HepG2 (cell line): ENCODE data around the gene SP140L. TPM values are rescaled to one million over a fixed set of nuclear protein-coding genes. Genes with fewer than 3 reads are reported as not detected.
A peak's percentile ranks its signal among the peaks of the same experiment; 100 is the strongest.

Source experiments
- ATAC-seq: fragments of 200-7000 bp; cut with Tn5 transposase; 3 replicates; pipeline ENCODE4 v1.9.1; 2020; ENCODE audit warnings: mild to moderate bottlenecking, moderate library complexity
- BruUV-seq: library from RNA; stranded (reverse); fragments of 400-500 nt; replicated peaks from 2 replicates; lab custom pipeline; 2021; lab: Mats Ljungman, UMichigan
- CTCF ChIA-PET: fragments of 300-600 bp; formaldehyde crosslinking; extraction: SDS; loops from one replicate; lab custom pipeline; 2021; ENCODE audit warnings: low total read pairs, inconsistent platforms, low intra/inter-chr PET ratio; lab: Yijun Ruan, JAX
- POLR2A ChIA-PET: fragments of 350-600 bp; sonication (Branson Sonifier 250); formaldehyde crosslinking; loops from one replicate; lab custom pipeline; 2020; ENCODE audit warnings: antibody characterized with exemption, inconsistent platforms; lab: Yijun Ruan, JAX
- DNase-seq: peaks from one replicate; pipeline ENCODE4 v3.0.0-alpha.2; 2015; ENCODE audit warnings: low spot score
- FAIRE-seq: peaks from 3 replicates; lab custom pipeline; 2011; peaks lifted over from hg19 to GRCh38; lab: Jason Lieb, UNC
- H2AFZ ChIP-seq: one replicate; pipeline ENCODE4 v1.6.1; 2011; ENCODE audit warnings: low read length, inconsistent platforms
- H3K27ac ChIP-seq: fragments of 300-600 bp; 3 replicates; pipeline ENCODE4 v1.8.0; 2011; ENCODE audit warnings: mixed run types, mild to moderate bottlenecking, mixed read lengths, low read length, inconsistent platforms; ENCODE audit not compliant: insufficient read depth; ENCODE audit errors: extremely low read length
- H3K27me3 ChIP-seq, 2 experiments: fragments of 200-600 bp in 1 of 2; 2 replicates in 1 of 2; 3 replicates in 1 of 2; pipeline versions ENCODE4 v1.6.0 to v1.8.0; 2011; ENCODE audit warnings: low read length in 2 of 2, mild to moderate bottlenecking in 2 of 2, moderate library complexity in 2 of 2, inconsistent platforms in 1 of 2; ENCODE audit not compliant: insufficient read depth in 2 of 2, control insufficient read depth in 1 of 2
- H3K36me3 ChIP-seq, 2 experiments: fragments of 200-600 bp in 1 of 2; replicated peaks in 1 of 2; 2 replicates in 1 of 2; 3 replicates in 1 of 2; pipeline versions ENCODE4 v1.5.1 to v1.8.0; 2011; ENCODE audit warnings: low read length in 2 of 2, inconsistent platforms in 1 of 2; ENCODE audit not compliant: insufficient read depth in 2 of 2, control insufficient read depth in 1 of 2
- H3K4me1 ChIP-seq: 2 replicates; pipeline ENCODE4 v1.5.1; 2012; ENCODE audit warnings: low read length, inconsistent platforms; ENCODE audit not compliant: insufficient read depth
- H3K4me2 ChIP-seq: 2 replicates; pipeline ENCODE4 v1.6.0; 2011; ENCODE audit warnings: low read depth, low read length, inconsistent platforms
- H3K4me3 ChIP-seq, 3 experiments: fragments of 200-600 bp in 1 of 3; sonication (generic), shearing (Covaris generic) in 1 of 3; replicated peaks in 1 of 3; 2 replicates each; pipeline ENCODE4 v1.5.1; 2011 to 2016; ENCODE audit warnings: low read length in 3 of 3, inconsistent platforms in 2 of 3, low read depth in 2 of 3, mild to moderate bottlenecking in 2 of 3, control low read depth in 1 of 3, mixed read lengths in 1 of 3; ENCODE audit not compliant: insufficient read depth in 1 of 3
- H3K79me2 ChIP-seq: one replicate; pipeline ENCODE4 v1.6.1; 2011; ENCODE audit warnings: low read length, inconsistent platforms; ENCODE audit not compliant: insufficient read depth
- H3K9ac ChIP-seq: 2 replicates; pipeline ENCODE4 v1.6.0; 2011; ENCODE audit warnings: mild to moderate bottlenecking, low read depth, low read length, inconsistent platforms; ENCODE audit not compliant: insufficient read depth
- H3K9me3 ChIP-seq: 2 replicates; pipeline ENCODE4 v1.5.1; 2012; ENCODE audit warnings: mild to moderate bottlenecking, low read length
- H4K20me1 ChIP-seq: 2 replicates; pipeline ENCODE4 v1.6.0; 2011; ENCODE audit warnings: inconsistent platforms, mild to moderate bottlenecking, low read length, moderate library complexity; ENCODE audit not compliant: insufficient read depth
- ASH2L ChIP-seq: fragments of 300-600, 200-600 bp; sonication (generic); IDR thresholded peaks from 2 replicates; pipeline ENCODE4 v1.7.0; 2017; ENCODE audit warnings: low read depth, mild to moderate bottlenecking, moderate library complexity, mixed read lengths, low read length; ENCODE audit not compliant: insufficient read length
- GFI1 ChIP-seq: sonication (generic); formaldehyde crosslinking; IDR thresholded peaks from 2 replicates; pipeline ENCODE4 v1.5.0; 2020; ENCODE audit warnings: missing genetic modification reagents, mild to moderate bottlenecking, borderline replicate concordance
- GZF1 ChIP-seq: sonication (generic); formaldehyde crosslinking; IDR thresholded peaks from 2 replicates; pipeline ENCODE4 v1.5.1; 2020; ENCODE audit warnings: mild to moderate bottlenecking, missing genetic modification reagents
- MBD4 ChIP-seq: IDR thresholded peaks from 2 replicates; pipeline ENCODE4 v1.6.1; 2012; ENCODE audit warnings: low read length, inconsistent platforms, borderline replicate concordance
- PAF1 ChIP-seq: IDR thresholded peaks from 2 replicates; pipeline ENCODE4 v1.6.1; 2016; ENCODE audit warnings: missing genetic modification reagents, missing compliant biosample characterization
- ZKSCAN5 ChIP-seq: sonication (generic); formaldehyde crosslinking; IDR thresholded peaks from 2 replicates; pipeline ENCODE4 v1.5.1; 2020; ENCODE audit warnings: mild to moderate bottlenecking, missing genetic modification reagents
- ZNF570 ChIP-seq: sonication (generic); formaldehyde crosslinking; IDR thresholded peaks from 2 replicates; pipeline ENCODE4 v1.4.0; 2020; ENCODE audit warnings: mild to moderate bottlenecking, missing genetic modification reagents, borderline replicate concordance
- ZNF670 ChIP-seq: sonication (generic); formaldehyde crosslinking; IDR thresholded peaks from 2 replicates; pipeline ENCODE4 v1.8.0; 2022; ENCODE audit warnings: mild to moderate bottlenecking, missing genetic modification reagents, borderline replicate concordance
- ZNF780A ChIP-seq: sonication (generic); formaldehyde crosslinking; IDR thresholded peaks from 2 replicates; pipeline ENCODE4 v1.8.0; 2022; ENCODE audit warnings: mild to moderate bottlenecking, missing genetic modification reagents, moderate library complexity
- ZSCAN31 ChIP-seq: sonication (generic); formaldehyde crosslinking; IDR thresholded peaks from 2 replicates; pipeline ENCODE4 v1.5.0; 2020; ENCODE audit warnings: low read depth, mild to moderate bottlenecking, missing genetic modification reagents
- WGBS: methylation state at CpG from one replicate; pipeline ENCODE4 v1.1.6; 2017; ENCODE audit warnings: low lambda C conversion rate; 5-methylcytosine and 5-hydroxymethylcytosine counted together
- in situ Hi-C: cut with HindIII; loops from 2 replicates; pipeline ENCODE4 v1.10.0; 2017; ENCODE audit warnings: low pct_unique_long_range_greater_than_20kb; ENCODE audit not compliant: extremely low pct_ligation_motif_present
- intact Hi-C: fragments of 100-400 bp; cut with micrococcal nuclease; formaldehyde crosslinking; loops from one replicate; pipeline ENCODE4 v1.10.0; 2022; ENCODE audit not compliant: unreplicated experiment
- polyA plus RNA-seq, 8 experiments: library from polyadenylated mRNA; depleted of rRNA in 3 of 8; stranded (reverse) in 7 of 8; unstranded in 1 of 8; fragments of >200 nt; fragmentation: Illumina TruSeq in 4 of 8; extraction: Trizol in 4 of 8; gene quantifications; 2 replicates each; pipeline versions ENCODE4 v1.2.1 to v1.2.3, GENCODE V29; 2011 to 2016; ENCODE audit warnings: low read depth in 4 of 8, missing spikeins in 1 of 8, mixed read lengths in 1 of 8; ENCODE audit not compliant: insufficient read depth in 1 of 8
- total RNA-seq, 5 experiments: library from RNA; depleted of rRNA; stranded (reverse); fragments of >200 nt; fragmentation: Illumina TruSeq; extraction: Trizol; gene quantifications; 2 replicates each; pipeline ENCODE4 v1.2.3, GENCODE V29; 2016; ENCODE audit warnings: low read depth in 1 of 5
- TF ChIP-seq, protein P1 (sequence below): sonication (generic); formaldehyde crosslinking; IDR thresholded peaks from 2 replicates; pipeline ENCODE4 v1.5.0; 2020; ENCODE audit warnings: missing genetic modification reagents
- TF ChIP-seq, protein P2 (sequence below): sonication (generic); formaldehyde crosslinking; IDR thresholded peaks from 2 replicates; pipeline ENCODE4 v1.8.1; 2022; ENCODE audit warnings: low read depth, mild to moderate bottlenecking, missing genetic modification reagents
- TF ChIP-seq, protein P3 (sequence below): sonication (generic); formaldehyde crosslinking; IDR thresholded peaks from 2 replicates; pipeline ENCODE4 v1.9.0; 2022; ENCODE audit warnings: low read depth, missing genetic modification reagents

The SP140L gene
- total and polyA plus RNA-seq, 2 of the 13 experiments (the other 11 are each of a cell fraction or from before 2014, with no cell fraction given), result 10.9 to 17.5 TPM

DNA sequence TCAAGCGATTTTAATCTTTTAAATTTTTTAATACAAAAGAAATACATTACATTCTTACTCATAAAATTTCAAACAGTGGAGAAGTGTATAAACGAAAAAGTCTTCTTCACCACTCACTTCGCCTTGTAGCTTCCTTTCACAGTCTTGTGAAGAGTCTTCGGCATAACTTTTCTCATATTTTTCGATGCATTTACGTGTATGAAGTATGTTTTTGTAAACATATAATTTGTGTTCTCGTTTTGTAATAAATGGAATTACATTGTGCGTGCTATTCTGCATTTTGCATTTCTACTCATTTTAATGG is 1.1 kb downstream of the SP140L start:
- no peak for FAIRE-seq
- H3K9me3 ChIP-seq, result no peaks in the 10 kb centered on the region
- H2AFZ ChIP-seq, result no peak overlapping the region
- H4K20me1 ChIP-seq, result no peaks in the 10 kb centered on the region
- ChIA-PET CTCF (no interaction called here), POLR2A (no interaction called here)
- H3K27me3 ChIP-seq, result no peaks in the 10 kb centered on the region; a peak in 1 of 5 replicates
- no peak for ATAC-seq
- H3K4me3 ChIP-seq, result peak overlapping the region in 1 of 3 experiments; percentile 71; a peak in 1 of 6 replicates
- in situ Hi-C loops (no loop called here), intact Hi-C loops (no loop called here)
- no peak for DNase-seq
- no TSS peak for BruUV-seq
- WGBS, result 87% methylated on average over 8 of the region's 8 CpGs
- peak overlapping the region; percentile 78 for H3K4me2 ChIP-seq
- peaks cover 3% of the 10 kb centered on the region for H3K79me2 ChIP-seq
- no peak overlapping the region for H3K9ac ChIP-seq
- H3K4me1 ChIP-seq, result peaks cover 57% of the 10 kb centered on the region
- no peak overlapping the region for H3K27ac ChIP-seq
- no peaks in the 10 kb centered on the region for H3K36me3 ChIP-seq
- no peak for TF ChIP-seq GFI1 (CRISPR knock-in tag)
- TF ChIP-seq, protein P1, sequence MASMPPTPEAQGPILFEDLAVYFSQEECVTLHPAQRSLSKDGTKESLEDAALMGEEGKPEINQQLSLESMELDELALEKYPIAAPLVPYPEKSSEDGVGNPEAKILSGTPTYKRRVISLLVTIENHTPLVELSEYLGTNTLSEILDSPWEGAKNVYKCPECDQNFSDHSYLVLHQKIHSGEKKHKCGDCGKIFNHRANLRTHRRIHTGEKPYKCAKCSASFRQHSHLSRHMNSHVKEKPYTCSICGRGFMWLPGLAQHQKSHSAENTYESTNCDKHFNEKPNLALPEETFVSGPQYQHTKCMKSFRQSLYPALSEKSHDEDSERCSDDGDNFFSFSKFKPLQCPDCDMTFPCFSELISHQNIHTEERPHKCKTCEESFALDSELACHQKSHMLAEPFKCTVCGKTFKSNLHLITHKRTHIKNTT (CRISPR knock-in tag), result no peak
- no peak for TF ChIP-seq ZNF670 (CRISPR knock-in tag)
- no peak for TF ChIP-seq ZSCAN31 (CRISPR knock-in tag)
- TF ChIP-seq PAF1 (CRISPR knock-in tag), result no peak
- TF ChIP-seq ZNF780A (CRISPR knock-in tag), result no peak

DNA sequence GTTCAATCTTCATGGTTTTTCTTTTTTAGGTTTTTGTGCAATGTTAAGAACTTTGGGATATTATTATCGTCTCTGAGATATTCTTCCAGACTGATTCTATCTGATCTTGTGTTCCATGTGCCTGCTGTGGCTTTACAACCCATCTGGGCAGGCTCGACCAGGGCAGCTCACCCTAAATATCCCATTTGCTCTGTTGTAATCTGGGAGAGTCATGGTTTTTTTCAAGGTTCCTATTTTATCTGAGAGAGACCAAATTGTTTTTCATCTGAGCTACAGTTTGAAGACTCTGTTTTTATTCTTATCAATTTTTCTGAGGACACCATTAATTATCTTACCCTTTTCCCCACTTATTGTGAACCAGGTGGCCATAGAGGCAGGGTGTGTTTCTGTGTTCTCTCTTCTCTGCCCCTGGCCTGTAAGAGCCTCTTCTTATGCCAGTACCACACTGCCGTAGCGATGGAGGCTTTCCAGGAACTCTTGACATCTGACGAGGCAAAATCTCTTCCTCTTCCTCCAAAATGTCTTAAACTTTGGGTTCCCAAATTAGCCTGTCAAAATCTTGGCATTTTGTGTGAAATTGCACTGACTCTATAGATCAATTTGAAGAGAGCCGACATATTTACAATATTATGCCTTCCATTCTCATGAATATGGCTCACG is 3.1 kb downstream of the SP140L start:
- FAIRE-seq (no peak), DNase-seq (no peak), ATAC-seq (no peak)
- WGBS, result 95% methylated on average over 7 of the region's 7 CpGs
- ChIA-PET CTCF (no interaction called here), POLR2A (no interaction called here)
- H3K27me3 ChIP-seq, result no peaks in the 10 kb centered on the region; a peak in 1 of 5 replicates
- no peaks in the 10 kb centered on the region for H4K20me1 ChIP-seq
- no peak overlapping the region for H3K9ac ChIP-seq
- intact Hi-C loops, result no loop called here
- no TSS peak for BruUV-seq
- no peak overlapping the region for H2AFZ ChIP-seq
- peaks cover 38% of the 10 kb centered on the region for H3K4me1 ChIP-seq
- no peak overlapping the region for H3K27ac ChIP-seq
- H3K79me2 ChIP-seq, result peaks cover 3% of the 10 kb centered on the region
- H3K4me3 ChIP-seq, result no peak overlapping the region
- in situ Hi-C loops, result no loop called here
- H3K9me3 ChIP-seq, result no peaks in the 10 kb centered on the region
- peaks cover 0 to 3% of the 10 kb centered on the region in 2 experiments; a peak in 1 of 5 replicates for H3K36me3 ChIP-seq
- H3K4me2 ChIP-seq, result no peak overlapping the region
- TF ChIP-seq GZF1, result no peak
- TF ChIP-seq, protein P2, sequence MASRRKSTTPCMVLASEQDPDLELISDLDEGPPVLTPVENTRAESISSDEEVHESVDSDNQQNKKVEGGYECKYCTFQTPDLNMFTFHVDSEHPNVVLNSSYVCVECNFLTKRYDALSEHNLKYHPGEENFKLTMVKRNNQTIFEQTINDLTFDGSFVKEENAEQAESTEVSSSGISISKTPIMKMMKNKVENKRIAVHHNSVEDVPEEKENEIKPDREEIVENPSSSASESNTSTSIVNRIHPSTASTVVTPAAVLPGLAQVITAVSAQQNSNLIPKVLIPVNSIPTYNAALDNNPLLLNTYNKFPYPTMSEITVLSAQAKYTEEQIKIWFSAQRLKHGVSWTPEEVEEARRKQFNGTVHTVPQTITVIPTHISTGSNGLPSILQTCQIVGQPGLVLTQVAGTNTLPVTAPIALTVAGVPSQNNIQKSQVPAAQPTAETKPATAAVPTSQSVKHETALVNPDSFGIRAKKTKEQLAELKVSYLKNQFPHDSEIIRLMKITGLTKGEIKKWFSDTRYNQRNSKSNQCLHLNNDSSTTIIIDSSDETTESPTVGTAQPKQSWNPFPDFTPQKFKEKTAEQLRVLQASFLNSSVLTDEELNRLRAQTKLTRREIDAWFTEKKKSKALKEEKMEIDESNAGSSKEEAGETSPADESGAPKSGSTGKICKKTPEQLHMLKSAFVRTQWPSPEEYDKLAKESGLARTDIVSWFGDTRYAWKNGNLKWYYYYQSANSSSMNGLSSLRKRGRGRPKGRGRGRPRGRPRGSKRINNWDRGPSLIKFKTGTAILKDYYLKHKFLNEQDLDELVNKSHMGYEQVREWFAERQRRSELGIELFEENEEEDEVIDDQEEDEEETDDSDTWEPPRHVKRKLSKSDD (CRISPR knock-in tag), result no peak
- TF ChIP-seq, protein P3, sequence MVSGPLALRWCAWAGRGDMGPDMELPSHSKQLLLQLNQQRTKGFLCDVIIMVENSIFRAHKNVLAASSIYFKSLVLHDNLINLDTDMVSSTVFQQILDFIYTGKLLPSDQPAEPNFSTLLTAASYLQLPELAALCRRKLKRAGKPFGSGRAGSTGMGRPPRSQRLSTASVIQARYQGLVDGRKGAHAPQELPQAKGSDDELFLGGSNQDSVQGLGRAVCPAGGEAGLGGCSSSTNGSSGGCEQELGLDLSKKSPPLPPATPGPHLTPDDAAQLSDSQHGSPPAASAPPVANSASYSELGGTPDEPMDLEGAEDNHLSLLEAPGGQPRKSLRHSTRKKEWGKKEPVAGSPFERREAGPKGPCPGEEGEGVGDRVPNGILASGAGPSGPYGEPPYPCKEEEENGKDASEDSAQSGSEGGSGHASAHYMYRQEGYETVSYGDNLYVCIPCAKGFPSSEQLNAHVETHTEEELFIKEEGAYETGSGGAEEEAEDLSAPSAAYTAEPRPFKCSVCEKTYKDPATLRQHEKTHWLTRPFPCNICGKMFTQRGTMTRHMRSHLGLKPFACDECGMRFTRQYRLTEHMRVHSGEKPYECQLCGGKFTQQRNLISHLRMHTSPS (CRISPR knock-in tag), result no peak
- no peak for TF ChIP-seq ZKSCAN5 (CRISPR knock-in tag)
- no peak for TF ChIP-seq ZNF570 (CRISPR knock-in tag)
- no peak for TF ChIP-seq ASH2L
- no peak for TF ChIP-seq MBD4
